ENCODE results near the gene UAP1L1. TPM values are rescaled to one million over a fixed set of nuclear protein-coding genes. Genes with fewer than 3 reads are reported as not detected.
A peak's percentile ranks its signal among the peaks of the same experiment; 100 is the strongest.

The UAP1L1 gene
- total and polyA plus RNA-seq, 3 donors from 2014 or later = 6.9 to 10.1 (median 7.2) TPM

DNA sequence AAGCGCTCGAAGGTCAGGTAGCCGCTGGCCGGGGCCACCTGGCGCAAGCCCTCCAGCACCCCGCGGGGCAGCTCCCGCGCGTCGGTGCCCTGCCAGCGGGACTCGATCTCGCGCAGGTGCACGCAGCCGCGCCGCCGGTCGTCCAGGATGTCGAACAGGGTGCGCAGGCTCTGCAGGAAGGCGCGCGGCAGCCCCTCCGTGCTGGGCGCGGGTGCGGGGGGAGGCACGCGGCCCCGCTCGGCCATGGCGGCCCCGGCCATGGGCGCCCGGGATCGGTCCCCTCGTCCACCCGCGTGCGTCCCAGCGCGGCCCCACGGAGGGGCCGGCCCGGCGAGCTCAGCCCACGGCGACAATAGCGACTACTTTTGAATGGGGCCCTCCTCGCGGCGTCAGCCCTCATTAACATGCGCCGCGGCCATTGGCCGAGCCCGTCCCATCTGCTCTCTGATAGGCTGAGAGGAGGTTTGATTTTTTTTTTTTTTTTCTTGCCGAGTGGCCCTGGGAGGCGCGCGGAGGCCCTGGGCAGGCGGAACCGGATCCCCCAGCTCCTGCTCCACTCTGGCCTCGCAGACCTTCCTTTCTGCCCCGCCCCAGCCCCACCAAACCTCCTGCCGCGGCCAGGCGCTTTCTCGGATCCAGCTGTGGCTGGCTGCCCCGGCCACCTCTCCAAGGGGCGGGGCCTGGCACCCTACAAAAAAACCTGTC lies 7.0 kb upstream of the UAP1L1 start, which contains the start of gene SAPCD2:
TSS of gene SAPCD2 (minus strand) at position 357 of the 705 bp plus-strand sequence. CDS start at position 260, 97 bp downstream.
- H3K36me3 ChIP-seq (ENCODE audit: low read depth, missing control alignments) = no peaks in the 10 kb centered on the region
- DNase-seq = peak; percentile 91
- peaks cover 8% of the 10 kb centered on the region for H3K4me1 ChIP-seq
- no peak within 1 kb of the TSS for H3K27ac ChIP-seq
- TF ChIP-seq POLR2A (IDR thresholded peaks at IDR 0.05) = no peak
- no peak for TF ChIP-seq CTCF (IDR thresholded peaks at IDR 0.05)
- WGBS, 2 donors = 0 to 2% methylated on average over 26 to 43 of the region's 74 CpGs
- H3K27me3 ChIP-seq = no peaks in the 10 kb centered on the region
- peak within 1 kb of the TSS; percentile 32 to 48 for H3K4me3 ChIP-seq
- intact Hi-C loops (cut with DNase I; ENCODE audit: low total_unique reads) = no loop called here
- H3K9me3 ChIP-seq = no peaks in the 10 kb centered on the region

GRCh38 chr9:137070906-137071275 lies 6.4 kb upstream of the UAP1L1 start:
- WGBS, 2 donors = 13% methylated on average over 5 to 6 of the region's 6 CpGs
- TF ChIP-seq CTCF (IDR thresholded peaks at IDR 0.05) (peak in 1 of 3 experiments; percentile 15), POLR2A (IDR thresholded peaks at IDR 0.05) (no peak)
- H3K36me3 ChIP-seq (ENCODE audit: low read depth, missing control alignments) = no peaks in the 10 kb centered on the region
- no peak overlapping the region for H3K27ac ChIP-seq
- peaks cover 8% of the 10 kb centered on the region for H3K4me1 ChIP-seq
- intact Hi-C loops (cut with DNase I; ENCODE audit: low total_unique reads) = no loop called here
- H3K4me3 ChIP-seq = peak overlapping the region in 1 of 2 donors; percentile 48
- no peaks in the 10 kb centered on the region for H3K9me3 ChIP-seq
- peak; percentile 49 for DNase-seq
- no peaks in the 10 kb centered on the region for H3K27me3 ChIP-seq

DNA sequence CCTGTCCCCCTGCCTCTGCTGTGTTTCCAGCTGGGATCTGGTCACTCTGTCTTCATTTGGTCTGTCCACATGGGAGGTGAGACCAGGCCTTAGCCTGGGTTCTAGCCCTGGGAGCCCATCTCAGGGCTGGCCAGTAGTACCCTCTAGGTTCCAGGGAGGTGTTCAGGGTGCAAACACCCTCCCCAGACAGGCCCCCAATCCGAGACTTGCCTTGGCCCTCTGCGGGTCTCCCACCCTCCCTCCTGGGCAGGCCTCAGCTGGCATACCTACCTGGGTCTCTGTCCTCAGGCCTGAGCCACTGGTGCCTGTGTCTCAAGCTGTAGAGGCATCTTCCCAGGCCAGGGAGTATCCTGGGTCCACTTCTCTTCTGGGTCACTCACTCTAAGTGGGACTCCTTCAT lies 6.0 kb upstream of the UAP1L1 start:
- Histone ChIP-seq H3K9me3 (no peaks in the 10 kb centered on the region), H3K27me3 (no peaks in the 10 kb centered on the region), H3K27ac (no peak overlapping the region), H3K4me1 (peaks cover 8% of the 10 kb centered on the region), H3K36me3 (ENCODE audit: low read depth, missing control alignments) (no peaks in the 10 kb centered on the region), H3K4me3 (no peak overlapping the region)
- TF ChIP-seq POLR2A (IDR thresholded peaks at IDR 0.05) (no peak), CTCF (IDR thresholded peaks at IDR 0.05) (no peak)
- 81% methylated on average over 2 of the region's 2 CpGs; no CpG with 5 or more reads in 1 of the 2 donors for WGBS, 2 donors
- no peak for DNase-seq
- intact Hi-C loops (cut with DNase I; ENCODE audit: low total_unique reads) = no loop called here

DNA sequence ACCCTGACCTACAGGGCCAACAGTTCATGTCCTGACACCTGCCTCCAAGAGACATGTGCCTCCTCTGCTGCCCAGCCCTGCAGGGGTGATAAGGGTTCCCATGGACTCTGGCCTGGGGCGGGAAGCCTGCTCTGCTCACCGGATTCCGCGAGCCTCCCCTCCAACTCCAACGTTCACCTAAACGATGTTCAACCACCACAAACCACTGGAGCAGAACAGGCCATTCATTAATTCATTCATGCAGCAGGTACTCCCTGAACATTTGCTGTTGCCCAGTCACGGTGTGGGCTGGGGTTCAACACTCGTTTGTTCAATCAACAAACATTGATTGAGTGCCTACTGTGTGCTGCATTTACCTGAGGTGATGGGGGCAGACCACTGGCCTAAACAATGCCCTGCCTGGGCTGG lies 3.3 kb upstream of the UAP1L1 start:
- H3K27ac ChIP-seq = no peak overlapping the region
- TF ChIP-seq POLR2A (IDR thresholded peaks at IDR 0.05) (no peak), CTCF (IDR thresholded peaks at IDR 0.05) (no peak)
- H3K4me3 ChIP-seq = no peak overlapping the region
- WGBS, 2 donors = 92% methylated on average over 8 of the region's 8 CpGs; no CpG with 5 or more reads in 1 of the 2 donors
- peaks cover 23% of the 10 kb centered on the region for H3K4me1 ChIP-seq
- H3K27me3 ChIP-seq = no peaks in the 10 kb centered on the region
- no peaks in the 10 kb centered on the region for H3K36me3 ChIP-seq (ENCODE audit: low read depth, missing control alignments)
- intact Hi-C loops (cut with DNase I; ENCODE audit: low total_unique reads) = no loop called here
- DNase-seq = no peak
- no peaks in the 10 kb centered on the region for H3K9me3 ChIP-seq

All from testis (tissue), 3 donors.